Measurements from ENCODE around the gene TRIM63. TPM values are rescaled to one million over a fixed set of nuclear protein-coding genes. Genes with fewer than 3 reads are reported as not detected.

The TRIM63 gene
- total and polyA plus RNA-seq, 2 of the 13 experiments (the other 11 are each of a cell fraction or from before 2014, with no cell fraction given), result not detected

- TF ChIP-seq UBTF (CRISPR knock-in tag; IDR thresholded peaks at IDR 0.05) (peak; percentile 45; the same call in 1 of the 2 replicates), HBP1 (CRISPR knock-in tag; IDR thresholded peaks at IDR 0.05; ENCODE audit: low read depth) (0 out of 2 replicates have a peak, but pooled peaks have one; percentile 68), HNRNPLL (IDR thresholded peaks at IDR 0.05; ENCODE audit: low read depth, low read length, poor library complexity, severe bottlenecking) (peak; percentile 42), ISL2 (CRISPR knock-in tag; IDR thresholded peaks at IDR 0.05) (no peak), PAXIP1 (CRISPR knock-in tag; conservative IDR thresholded peaks at IDR 0.05) (0 out of 2 replicates have a peak, but pooled peaks have one; percentile 22), ZNF687 (CRISPR knock-in tag; IDR thresholded peaks at IDR 0.05) (peak; percentile 65), CREB3 (CRISPR knock-in tag; IDR thresholded peaks at IDR 0.05) (no peak), SALL1 (CRISPR knock-in tag; IDR thresholded peaks at IDR 0.05) (peak; percentile 35), ZNF350 (CRISPR knock-in tag; IDR thresholded peaks at IDR 0.05; ENCODE audit: borderline replicate concordance, low read depth) (peak; percentile 26; the same call in 1 of the 2 replicates), TAF1 (CRISPR knock-in tag; IDR thresholded peaks at IDR 0.05) (peak; percentile 66; the same call in 1 of the 2 replicates), NR0B2 (CRISPR knock-in tag; IDR thresholded peaks at IDR 0.05) (peak; percentile 23; the same call in 1 of the 2 replicates), POLR2G (IDR thresholded peaks at IDR 0.05; ENCODE audit: low read depth, low read length) (peak; percentile 62), ZNF121 (CRISPR knock-in tag; IDR thresholded peaks at IDR 0.05) (no peak), ZNF256 (CRISPR knock-in tag; conservative IDR thresholded peaks at IDR 0.05) (no peak)
Measured at GRCh38 chr1:26021647-26022403, 45.6 kb downstream of the TRIM63 start, which contains the start of gene EXTL1 (continued).
